CD4-positive, alpha-beta T cell treated with Interleukin-2 at 100 ng/mL for 4 hours (primary cell): Measurements from ENCODE around the gene INPP1.

Experiments
- DNase-seq: peaks from one replicate; pipeline ENCODE4 v3.0.0-alpha.2; 2020; ENCODE audit warnings: low spot score

The INPP1 gene

GRCh38 chr2:190409616-190410015 is 66.2 kb downstream of the INPP1 start:
- no peak for DNase-seq

- no peak for DNase-seq
These were observed 66.8 kb downstream of the INPP1 start for GRCh38 chr2:190410166-190410565.

- DNase-seq = no peak
These were observed 69.6 kb downstream of the INPP1 start for GRCh38 chr2:190412966-190413365.

- no peak for DNase-seq
These were observed 70.0 kb downstream of the INPP1 start for GRCh38 chr2:190413421-190413820.

GRCh38 chr2:190415251-190415650 is 71.9 kb downstream of the INPP1 start:
- no peak for DNase-seq

- no peak for DNase-seq
These were observed 72.7 kb downstream of the INPP1 start for GRCh38 chr2:190415794-190416775.

- no peak for DNase-seq
These were observed 73.9 kb downstream of the INPP1 start for GRCh38 chr2:190417045-190417842.

- no peak for DNase-seq
These were observed 75.3 kb downstream of the INPP1 start for GRCh38 chr2:190418727-190419126.

GRCh38 chr2:190420801-190421200 is 77.4 kb downstream of the INPP1 start:
- no peak for DNase-seq
